HEK293 (cell line): ENCODE data around the gene DENND5A.

Experiments
- CTCF ChIA-PET: fragments of 350-600 bp; formaldehyde crosslinking; extraction: SDS; loops from one replicate; lab custom pipeline; 2021; ENCODE audit warnings: antibody characterized with exemption; lab: Yijun Ruan, JAX
- POLR2A ChIA-PET: fragments of 300-600 bp; formaldehyde crosslinking; extraction: SDS; loops from one replicate; lab custom pipeline; 2020; ENCODE audit warnings: antibody characterized with exemption, inconsistent platforms; lab: Yijun Ruan, JAX
- H3K27ac ChIP-seq: fragments of 200-500 bp; sonication (Bioruptor generic); 2 replicates; pipeline ENCODE4 v1.5.1; 2014; ENCODE audit warnings: low read depth, low read length, control low read depth, inconsistent platforms; ENCODE audit errors: extremely low read depth
- H3K36me3 ChIP-seq, 2 experiments: fragments of 200-500 bp in 1 of 2; sonication (Bioruptor generic) in 1 of 2; 1 replicate in 1 of 2; 2 replicates in 1 of 2; pipeline ENCODE4 v1.5.1; 2014 to 2017; ENCODE audit warnings: inconsistent platforms in 2 of 2, low read length in 2 of 2; ENCODE audit not compliant: control insufficient read depth in 2 of 2, insufficient read depth in 1 of 2
- H3K4me1 ChIP-seq: fragments of 200-500 bp; sonication (Bioruptor generic); 2 replicates; pipeline ENCODE4 v1.5.1; 2014; ENCODE audit warnings: mild to moderate bottlenecking, low read length, inconsistent platforms; ENCODE audit not compliant: control insufficient read depth, insufficient read depth
- H3K4me3 ChIP-seq: 2 replicates; pipeline ENCODE4 v1.5.1; 2011; ENCODE audit warnings: low read depth, mild to moderate bottlenecking, control low read depth, low read length, moderate library complexity
- H3K9me3 ChIP-seq: fragments of 200-500 bp; sonication (Bioruptor generic); 2 replicates; pipeline ENCODE4 v1.5.1; 2014; ENCODE audit warnings: low read depth, low read length, inconsistent platforms; ENCODE audit not compliant: control insufficient read depth, insufficient read depth
- GFI1B ChIP-seq: fragments of 450-650 bp; formaldehyde crosslinking; IDR thresholded peaks from 2 replicates; pipeline ENCODE4 v1.5.1; 2016; ENCODE audit warnings: missing biosample characterization, missing genetic modification characterization
- GLIS2 ChIP-seq: fragments of 450-650 bp; formaldehyde crosslinking; IDR thresholded peaks from 2 replicates; pipeline ENCODE4 v1.5.1; 2016; ENCODE audit warnings: missing biosample characterization, missing genetic modification characterization
- HOXD13 ChIP-seq: sonication (generic); formaldehyde crosslinking; IDR thresholded peaks from 2 replicates; pipeline ENCODE4 v1.8.0; 2022; ENCODE audit warnings: missing genetic modification reagents, borderline replicate concordance
- IKZF3 ChIP-seq: fragments of 450-650 bp; IDR thresholded peaks from 2 replicates; pipeline ENCODE4 v1.5.0; 2018; ENCODE audit warnings: missing biosample characterization, mild to moderate bottlenecking, missing genetic modification characterization, moderate library complexity
- KLF1 ChIP-seq: fragments of 450-650 bp; formaldehyde crosslinking; IDR thresholded peaks from 2 replicates; pipeline ENCODE4 v1.5.1; 2016; ENCODE audit warnings: missing biosample characterization, missing genetic modification characterization
- KLF10 ChIP-seq: fragments of 450-650 bp; IDR thresholded peaks from 2 replicates; pipeline ENCODE4 v1.5.1; 2018; ENCODE audit warnings: missing biosample characterization, mild to moderate bottlenecking, missing genetic modification characterization
- SALL2 ChIP-seq: fragments of 450-650 bp; formaldehyde crosslinking; IDR thresholded peaks from 2 replicates; pipeline ENCODE4 v1.5.0; 2017; ENCODE audit warnings: missing biosample characterization, mild to moderate bottlenecking, missing genetic modification characterization, borderline replicate concordance
- ZBTB20 ChIP-seq: fragments of 450-650 bp; formaldehyde crosslinking; IDR thresholded peaks from 2 replicates; pipeline ENCODE4 v1.5.1; 2016; ENCODE audit warnings: missing biosample characterization, missing genetic modification characterization
- ZFP37 ChIP-seq: fragments of 450-650 bp; formaldehyde crosslinking; IDR thresholded peaks from 2 replicates; pipeline ENCODE4 v1.5.1; 2016; ENCODE audit warnings: missing biosample characterization, missing genetic modification characterization
- ZNF10 ChIP-seq: fragments of 450-650 bp; formaldehyde crosslinking; IDR thresholded peaks from 2 replicates; pipeline ENCODE4 v1.5.1; 2017; ENCODE audit warnings: missing biosample characterization, missing genetic modification characterization
- ZNF221 ChIP-seq: fragments of 450-650 bp; formaldehyde crosslinking; IDR thresholded peaks from 2 replicates; pipeline ENCODE4 v1.5.1; 2017; ENCODE audit warnings: missing biosample characterization, missing genetic modification characterization, borderline replicate concordance
- ZNF266 ChIP-seq: fragments of 450-650 bp; formaldehyde crosslinking; IDR thresholded peaks from 2 replicates; pipeline ENCODE4 v1.5.1; 2016; ENCODE audit warnings: missing biosample characterization, missing genetic modification characterization, low read depth
- ZNF350 ChIP-seq: fragments of 450-650 bp; formaldehyde crosslinking; IDR thresholded peaks from 2 replicates; pipeline ENCODE4 v1.5.0; 2017; ENCODE audit warnings: missing biosample characterization, mild to moderate bottlenecking, missing genetic modification characterization
- ZNF426 ChIP-seq: fragments of 450-650 bp; formaldehyde crosslinking; IDR thresholded peaks from 2 replicates; pipeline ENCODE4 v1.5.1; 2017; ENCODE audit warnings: missing biosample characterization, missing genetic modification characterization, mild to moderate bottlenecking, inconsistent platforms, moderate library complexity
- ZNF473 ChIP-seq: fragments of 450-650 bp; formaldehyde crosslinking; IDR thresholded peaks from 2 replicates; pipeline ENCODE4 v1.5.1; 2017; ENCODE audit warnings: missing biosample characterization, missing genetic modification characterization
- ZNF530 ChIP-seq: fragments of 450-650 bp; formaldehyde crosslinking; IDR thresholded peaks from 2 replicates; pipeline ENCODE4 v1.5.1; 2016; ENCODE audit warnings: low read depth, missing biosample characterization, missing genetic modification characterization
- ZNF660 ChIP-seq: fragments of 450-650 bp; IDR thresholded peaks from 2 replicates; pipeline ENCODE4 v1.5.1; 2018; ENCODE audit warnings: missing biosample characterization, mild to moderate bottlenecking, missing genetic modification characterization
- ZNF830 ChIP-seq: fragments of 450-650 bp; IDR thresholded peaks from 2 replicates; pipeline ENCODE4 v1.5.0; 2018; ENCODE audit warnings: missing biosample characterization, missing genetic modification characterization, low read depth, mild to moderate bottlenecking, moderate library complexity
- TF ChIP-seq, protein P1 (sequence below): fragments of 450-650 bp; formaldehyde crosslinking; IDR thresholded peaks from 2 replicates; pipeline ENCODE4 v1.5.1; 2016; ENCODE audit warnings: missing biosample characterization, missing genetic modification characterization
- TF ChIP-seq, protein P2 (sequence below): fragments of 450-650 bp; formaldehyde crosslinking; IDR thresholded peaks from 2 replicates; pipeline ENCODE4 v1.5.1; 2017; ENCODE audit warnings: missing biosample characterization, missing genetic modification characterization
- TF ChIP-seq, protein P3 (sequence below): fragments of 450-650 bp; formaldehyde crosslinking; IDR thresholded peaks from 2 replicates; pipeline ENCODE4 v1.5.1; 2016; ENCODE audit warnings: missing biosample characterization, missing genetic modification characterization
- TF ChIP-seq, protein P4 (sequence below): fragments of 450-650 bp; formaldehyde crosslinking; IDR thresholded peaks from 2 replicates; pipeline ENCODE4 v1.5.0; 2017; ENCODE audit warnings: missing biosample characterization, missing genetic modification characterization, borderline replicate concordance
- TF ChIP-seq, protein P5 (sequence below): fragments of 450-650 bp; formaldehyde crosslinking; IDR thresholded peaks from 2 replicates; pipeline ENCODE4 v1.5.1; 2016; ENCODE audit warnings: missing biosample characterization, missing genetic modification characterization

Gene DENND5A

DNA sequence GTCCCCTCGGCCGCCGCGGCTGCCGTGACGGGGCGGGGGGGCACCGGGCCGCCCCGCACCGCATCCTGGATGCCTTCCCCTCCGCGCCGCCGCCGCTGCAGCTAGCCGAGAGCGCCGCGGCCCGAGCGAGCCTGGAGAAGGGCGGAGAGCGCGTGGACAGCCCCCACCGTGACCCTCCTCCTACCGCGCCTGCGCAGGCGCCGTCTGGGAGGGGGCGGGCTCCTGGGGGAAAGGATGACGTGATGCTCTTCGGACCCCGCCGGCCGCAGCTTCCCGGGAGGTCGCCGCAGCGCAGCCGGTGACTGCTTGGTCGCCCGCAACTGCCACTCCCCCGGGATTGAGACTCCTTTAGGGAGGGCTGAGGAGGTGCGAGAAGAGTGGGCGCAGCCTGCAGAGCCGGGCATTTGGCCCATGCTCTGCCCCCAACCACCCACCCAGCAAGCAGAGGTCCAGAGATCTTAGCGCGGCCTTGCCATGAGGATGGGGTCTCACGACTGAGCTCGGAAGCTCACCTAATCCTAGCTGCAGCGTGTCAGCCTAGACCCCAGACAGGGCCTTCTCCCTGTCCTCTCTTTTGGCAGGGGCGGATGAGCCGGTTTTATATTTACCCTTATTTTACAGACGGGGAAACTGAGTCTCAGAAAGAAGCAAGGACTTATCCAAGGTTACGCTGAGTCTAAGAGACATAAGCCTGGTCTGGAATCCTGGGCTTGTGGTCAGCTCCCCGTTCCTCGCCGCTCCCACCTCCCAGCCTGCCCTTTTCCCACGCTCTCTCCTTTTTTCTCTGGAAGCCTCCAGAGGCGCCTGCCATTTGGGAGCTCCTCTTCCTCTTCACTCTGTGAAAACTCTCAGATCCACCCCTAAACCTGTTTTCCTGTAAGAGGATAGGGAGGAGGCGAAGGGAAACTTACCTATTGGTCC, at the start of gene DENND5A (continued):
- TF ChIP-seq, protein P1, sequence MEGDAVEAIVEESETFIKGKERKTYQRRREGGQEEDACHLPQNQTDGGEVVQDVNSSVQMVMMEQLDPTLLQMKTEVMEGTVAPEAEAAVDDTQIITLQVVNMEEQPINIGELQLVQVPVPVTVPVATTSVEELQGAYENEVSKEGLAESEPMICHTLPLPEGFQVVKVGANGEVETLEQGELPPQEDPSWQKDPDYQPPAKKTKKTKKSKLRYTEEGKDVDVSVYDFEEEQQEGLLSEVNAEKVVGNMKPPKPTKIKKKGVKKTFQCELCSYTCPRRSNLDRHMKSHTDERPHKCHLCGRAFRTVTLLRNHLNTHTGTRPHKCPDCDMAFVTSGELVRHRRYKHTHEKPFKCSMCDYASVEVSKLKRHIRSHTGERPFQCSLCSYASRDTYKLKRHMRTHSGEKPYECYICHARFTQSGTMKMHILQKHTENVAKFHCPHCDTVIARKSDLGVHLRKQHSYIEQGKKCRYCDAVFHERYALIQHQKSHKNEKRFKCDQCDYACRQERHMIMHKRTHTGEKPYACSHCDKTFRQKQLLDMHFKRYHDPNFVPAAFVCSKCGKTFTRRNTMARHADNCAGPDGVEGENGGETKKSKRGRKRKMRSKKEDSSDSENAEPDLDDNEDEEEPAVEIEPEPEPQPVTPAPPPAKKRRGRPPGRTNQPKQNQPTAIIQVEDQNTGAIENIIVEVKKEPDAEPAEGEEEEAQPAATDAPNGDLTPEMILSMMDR (tag by site-specific recombination): 0 out of 2 replicates have a peak, but pooled peaks have one; percentile 12
- TF ChIP-seq GFI1B (no peak), GLIS2 (tag by site-specific recombination) (peak; percentile 95), SALL2 (tag by site-specific recombination) (no peak), ZNF473 (tag by site-specific recombination) (no peak), KLF10 (tag by site-specific recombination) (0 out of 2 replicates have a peak, but pooled peaks have one; percentile 20), ZNF530 (tag by site-specific recombination) (no peak), IKZF3 (tag by site-specific recombination) (peak; percentile 42; the same call in 1 of the 2 replicates), ZNF10 (tag by site-specific recombination) (no peak)
- TF ChIP-seq, protein P2, sequence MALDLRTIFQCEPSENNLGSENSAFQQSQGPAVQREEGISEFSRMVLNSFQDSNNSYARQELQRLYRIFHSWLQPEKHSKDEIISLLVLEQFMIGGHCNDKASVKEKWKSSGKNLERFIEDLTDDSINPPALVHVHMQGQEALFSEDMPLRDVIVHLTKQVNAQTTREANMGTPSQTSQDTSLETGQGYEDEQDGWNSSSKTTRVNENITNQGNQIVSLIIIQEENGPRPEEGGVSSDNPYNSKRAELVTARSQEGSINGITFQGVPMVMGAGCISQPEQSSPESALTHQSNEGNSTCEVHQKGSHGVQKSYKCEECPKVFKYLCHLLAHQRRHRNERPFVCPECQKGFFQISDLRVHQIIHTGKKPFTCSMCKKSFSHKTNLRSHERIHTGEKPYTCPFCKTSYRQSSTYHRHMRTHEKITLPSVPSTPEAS (tag by site-specific recombination): no peak
- TF ChIP-seq, protein P3, sequence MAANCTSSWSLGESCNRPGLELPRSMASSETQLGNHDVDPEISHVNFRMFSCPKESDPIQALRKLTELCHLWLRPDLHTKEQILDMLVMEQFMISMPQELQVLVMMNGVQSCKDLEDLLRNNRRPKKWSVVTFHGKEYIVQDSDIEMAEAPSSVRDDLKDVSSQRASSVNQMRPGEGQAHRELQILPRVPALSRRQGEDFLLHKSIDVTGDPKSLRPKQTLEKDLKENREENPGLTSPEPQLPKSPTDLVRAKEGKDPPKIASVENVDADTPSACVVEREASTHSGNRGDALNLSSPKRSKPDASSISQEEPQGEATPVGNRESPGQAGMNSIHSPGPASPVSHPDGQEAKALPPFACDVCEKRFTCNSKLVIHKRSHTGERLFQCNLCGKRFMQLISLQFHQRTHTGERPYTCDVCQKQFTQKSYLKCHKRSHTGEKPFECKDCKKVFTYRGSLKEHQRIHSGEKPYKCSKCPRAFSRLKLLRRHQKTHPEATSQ: no peak

DNA sequence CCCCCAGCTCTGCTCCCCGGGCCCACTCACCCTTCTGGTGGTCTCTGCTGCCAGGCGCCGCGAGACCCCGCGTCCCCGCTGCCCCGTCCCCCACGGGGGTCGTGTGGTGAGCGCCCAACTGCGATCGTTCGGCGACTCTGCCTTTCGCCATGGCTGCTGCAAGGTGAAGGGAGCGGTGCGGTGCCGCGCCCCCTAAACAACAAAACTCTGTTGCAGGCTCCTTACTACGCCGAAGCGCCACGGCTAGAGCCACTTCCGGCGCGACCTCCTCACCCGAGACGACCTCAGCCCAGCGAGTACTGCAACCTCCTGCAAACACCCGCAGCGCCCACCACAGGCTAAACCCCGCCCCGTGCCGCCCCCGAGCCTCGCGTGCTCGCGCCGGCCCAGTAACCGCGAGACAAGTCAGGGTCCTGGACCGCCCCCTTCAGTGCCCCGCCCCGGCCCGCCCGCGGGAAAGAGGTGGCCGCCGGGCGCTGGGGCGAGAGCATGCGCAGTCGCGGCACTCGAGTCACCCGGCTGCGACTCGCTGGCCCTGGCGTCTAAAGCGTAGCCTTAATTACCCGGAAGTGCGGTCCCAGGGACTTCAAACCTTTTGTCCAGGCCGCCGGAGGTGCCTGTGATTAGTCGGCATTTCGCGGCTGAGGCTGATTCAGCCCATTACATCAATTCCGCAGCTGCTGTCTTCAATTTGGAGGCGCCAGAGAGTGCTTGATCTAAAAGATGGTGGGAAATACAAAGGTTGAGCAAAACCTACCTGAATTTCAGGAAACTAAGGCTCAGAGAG, 49.3 kb upstream of the DENND5A start, which contains the start of gene TMEM41B:
Gene TMEM41B, minus strand, starts transcription at position 303 of the 787 bp plus-strand sequence. Its CDS starts 152 bp downstream, at position 151.
- peak within 1 kb of the TSS; percentile 65 for H3K27ac ChIP-seq
- ChIA-PET POLR2A (interaction anchor here (0.7 to 2.2 kb wide), 7 partner anchors 47 to 146 kb away, joined by 3 to 11 read pairs (median 5); partner anchors contain the start of genes DENND5A, IPO7 and ZNF143), CTCF (interaction anchor here (0.6 kb wide), 1 partner anchor 20 kb away, joined by 6 read pairs; no protein-coding TSS in a partner anchor)
- TF ChIP-seq GFI1B: no peak
- no peak for TF ChIP-seq ZFP37 (tag by site-specific recombination)
- TF ChIP-seq SALL2 (tag by site-specific recombination): no peak
- TF ChIP-seq, protein P4, sequence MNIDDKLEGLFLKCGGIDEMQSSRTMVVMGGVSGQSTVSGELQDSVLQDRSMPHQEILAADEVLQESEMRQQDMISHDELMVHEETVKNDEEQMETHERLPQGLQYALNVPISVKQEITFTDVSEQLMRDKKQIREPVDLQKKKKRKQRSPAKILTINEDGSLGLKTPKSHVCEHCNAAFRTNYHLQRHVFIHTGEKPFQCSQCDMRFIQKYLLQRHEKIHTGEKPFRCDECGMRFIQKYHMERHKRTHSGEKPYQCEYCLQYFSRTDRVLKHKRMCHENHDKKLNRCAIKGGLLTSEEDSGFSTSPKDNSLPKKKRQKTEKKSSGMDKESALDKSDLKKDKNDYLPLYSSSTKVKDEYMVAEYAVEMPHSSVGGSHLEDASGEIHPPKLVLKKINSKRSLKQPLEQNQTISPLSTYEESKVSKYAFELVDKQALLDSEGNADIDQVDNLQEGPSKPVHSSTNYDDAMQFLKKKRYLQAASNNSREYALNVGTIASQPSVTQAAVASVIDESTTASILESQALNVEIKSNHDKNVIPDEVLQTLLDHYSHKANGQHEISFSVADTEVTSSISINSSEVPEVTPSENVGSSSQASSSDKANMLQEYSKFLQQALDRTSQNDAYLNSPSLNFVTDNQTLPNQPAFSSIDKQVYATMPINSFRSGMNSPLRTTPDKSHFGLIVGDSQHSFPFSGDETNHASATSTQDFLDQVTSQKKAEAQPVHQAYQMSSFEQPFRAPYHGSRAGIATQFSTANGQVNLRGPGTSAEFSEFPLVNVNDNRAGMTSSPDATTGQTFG: no peak
- TF ChIP-seq ZNF830: no peak
- peak; percentile 59; the same call in 1 of the 2 replicates for TF ChIP-seq KLF1 (tag by site-specific recombination)
- TF ChIP-seq ZNF221: no peak
- TF ChIP-seq ZNF350 (tag by site-specific recombination): no peak
- no peak for TF ChIP-seq HOXD13 (CRISPR knock-in tag)
- TF ChIP-seq, protein P5, sequence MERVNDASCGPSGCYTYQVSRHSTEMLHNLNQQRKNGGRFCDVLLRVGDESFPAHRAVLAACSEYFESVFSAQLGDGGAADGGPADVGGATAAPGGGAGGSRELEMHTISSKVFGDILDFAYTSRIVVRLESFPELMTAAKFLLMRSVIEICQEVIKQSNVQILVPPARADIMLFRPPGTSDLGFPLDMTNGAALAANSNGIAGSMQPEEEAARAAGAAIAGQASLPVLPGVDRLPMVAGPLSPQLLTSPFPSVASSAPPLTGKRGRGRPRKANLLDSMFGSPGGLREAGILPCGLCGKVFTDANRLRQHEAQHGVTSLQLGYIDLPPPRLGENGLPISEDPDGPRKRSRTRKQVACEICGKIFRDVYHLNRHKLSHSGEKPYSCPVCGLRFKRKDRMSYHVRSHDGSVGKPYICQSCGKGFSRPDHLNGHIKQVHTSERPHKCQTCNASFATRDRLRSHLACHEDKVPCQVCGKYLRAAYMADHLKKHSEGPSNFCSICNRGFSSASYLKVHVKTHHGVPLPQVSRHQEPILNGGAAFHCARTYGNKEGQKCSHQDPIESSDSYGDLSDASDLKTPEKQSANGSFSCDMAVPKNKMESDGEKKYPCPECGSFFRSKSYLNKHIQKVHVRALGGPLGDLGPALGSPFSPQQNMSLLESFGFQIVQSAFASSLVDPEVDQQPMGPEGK: peak; percentile 90
- TF ChIP-seq ZNF660 (tag by site-specific recombination): 0 out of 2 replicates have a peak, but pooled peaks have one; percentile 78
- TF ChIP-seq ZNF426 (tag by site-specific recombination): no peak
- TF ChIP-seq ZNF266 (tag by site-specific recombination): no peak
- no peak for TF ChIP-seq ZBTB20 (tag by site-specific recombination)

More for the DNA sequence above, 49.3 kb upstream of the DENND5A start, which contains the start of gene TMEM41B:
- Histone ChIP-seq H3K9me3 (no peaks in the 10 kb centered on the region), H3K4me3 (peak within 1 kb of the TSS; percentile 99), H3K36me3 (no peaks in the 10 kb centered on the region), H3K4me1 (no peaks in the 10 kb centered on the region)
